Neuron (in vitro differentiated cells): ENCODE measurements around the gene CTNNBIP1.
"Not testable (repeated sequence)": the region's sequence is repeated elsewhere in the genome, so short reads cannot be mapped to it uniquely, and the experiment has no call there.

Source experiments
- H2AFZ ChIP-seq: one replicate; pipeline ENCODE4 v1.6.1; 2013; ENCODE audit warnings: low read depth, mild to moderate bottlenecking, inconsistent platforms, low read length, moderate library complexity
- H3K27me3 ChIP-seq: one replicate; pipeline ENCODE4 v1.6.1; 2013; ENCODE audit warnings: low read length; ENCODE audit not compliant: insufficient read depth
- H3K36me3 ChIP-seq: one replicate; pipeline ENCODE4 v1.6.1; 2013; ENCODE audit warnings: low read length; ENCODE audit not compliant: insufficient read depth
- H3K4me1 ChIP-seq: one replicate; pipeline ENCODE4 v1.6.1; 2013; ENCODE audit warnings: low read length; ENCODE audit not compliant: insufficient read depth
- H3K4me3 ChIP-seq: 2 replicates; pipeline ENCODE4 v1.5.1; 2013; ENCODE audit warnings: mild to moderate bottlenecking, low read length, moderate library complexity
- H3K9me3 ChIP-seq: one replicate; pipeline ENCODE4 v1.6.1; 2013; ENCODE audit warnings: low read length

Gene CTNNBIP1

DNA sequence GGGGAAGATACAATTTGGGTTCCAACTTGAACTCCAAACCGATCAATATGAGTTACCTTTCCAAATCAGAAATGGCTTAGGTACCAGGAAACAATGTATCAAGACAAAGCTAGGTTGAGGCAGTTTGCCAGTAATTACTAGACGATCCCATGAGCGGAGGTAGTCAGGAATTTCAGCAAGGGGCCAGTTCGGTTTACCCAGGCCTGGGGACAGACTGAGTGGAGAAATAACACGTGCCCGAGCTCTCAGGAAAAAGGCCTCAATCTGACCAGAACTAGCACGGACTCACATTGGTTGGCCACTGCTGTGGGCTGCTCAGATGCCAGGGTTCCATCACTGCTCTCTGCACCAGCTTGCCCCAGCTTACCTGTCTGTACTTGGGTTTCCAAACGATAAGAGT is 101.6 kb downstream of the CTNNBIP1 start:
- no peaks in the 10 kb centered on the region for H3K9me3 ChIP-seq
- no peaks in the 10 kb centered on the region for H3K27me3 ChIP-seq
- peaks cover 10% of the 10 kb centered on the region for H3K4me1 ChIP-seq
- no peak overlapping the region for H2AFZ ChIP-seq
- no peak overlapping the region for H3K4me3 ChIP-seq
- peaks cover 2% of the 10 kb centered on the region for H3K36me3 ChIP-seq

DNA sequence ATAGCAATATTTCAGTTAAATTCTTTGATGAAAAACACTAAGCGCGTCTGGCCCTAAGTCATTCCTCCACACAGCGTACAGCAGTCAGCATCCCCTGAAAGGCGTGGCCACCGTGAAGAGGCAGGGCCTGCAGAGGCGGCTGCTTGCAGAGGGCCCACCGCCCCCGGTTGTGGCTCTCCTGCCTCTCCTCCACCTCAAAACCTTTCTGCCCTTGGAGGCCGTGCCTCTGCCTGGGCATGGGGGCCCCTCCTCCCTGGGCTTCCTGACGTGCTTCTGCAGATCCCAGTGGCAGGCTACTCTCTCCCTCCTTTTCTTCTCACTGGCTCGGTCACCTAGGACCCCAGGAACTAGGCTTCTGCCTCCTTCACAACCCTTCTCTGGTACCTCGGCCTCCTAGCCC is 102.5 kb downstream of the CTNNBIP1 start:
- peaks cover 10% of the 10 kb centered on the region for H3K4me1 ChIP-seq
- no peak overlapping the region for H3K4me3 ChIP-seq
- H2AFZ ChIP-seq = no peak overlapping the region
- no peaks in the 10 kb centered on the region for H3K9me3 ChIP-seq
- H3K36me3 ChIP-seq = peaks cover 2% of the 10 kb centered on the region
- no peaks in the 10 kb centered on the region for H3K27me3 ChIP-seq

DNA sequence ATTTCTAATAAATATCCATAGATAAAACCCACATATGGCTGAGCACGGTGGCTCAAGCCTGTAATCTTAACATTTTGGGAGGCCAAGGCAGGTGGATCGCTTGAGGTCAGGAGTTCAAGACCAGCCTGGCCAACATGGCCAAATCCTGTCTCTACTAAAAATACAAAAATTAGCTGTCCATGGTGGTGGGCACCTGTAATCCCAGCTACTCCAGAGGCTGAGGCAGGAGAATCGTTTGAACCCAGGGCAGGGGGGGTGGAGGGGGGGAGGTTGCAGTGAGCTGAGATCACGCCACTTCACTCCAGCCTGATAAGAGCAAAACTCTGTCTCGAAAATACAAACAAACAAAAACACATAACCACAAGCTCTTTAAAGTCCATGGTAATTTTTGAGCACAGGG is 104.1 kb downstream of the CTNNBIP1 start:
- H3K4me1 ChIP-seq = peaks cover 10% of the 10 kb centered on the region
- H3K9me3 ChIP-seq, H3K27me3 ChIP-seq, H3K4me3 ChIP-seq, H2AFZ ChIP-seq, H3K36me3 ChIP-seq: not testable (repeated sequence)

DNA sequence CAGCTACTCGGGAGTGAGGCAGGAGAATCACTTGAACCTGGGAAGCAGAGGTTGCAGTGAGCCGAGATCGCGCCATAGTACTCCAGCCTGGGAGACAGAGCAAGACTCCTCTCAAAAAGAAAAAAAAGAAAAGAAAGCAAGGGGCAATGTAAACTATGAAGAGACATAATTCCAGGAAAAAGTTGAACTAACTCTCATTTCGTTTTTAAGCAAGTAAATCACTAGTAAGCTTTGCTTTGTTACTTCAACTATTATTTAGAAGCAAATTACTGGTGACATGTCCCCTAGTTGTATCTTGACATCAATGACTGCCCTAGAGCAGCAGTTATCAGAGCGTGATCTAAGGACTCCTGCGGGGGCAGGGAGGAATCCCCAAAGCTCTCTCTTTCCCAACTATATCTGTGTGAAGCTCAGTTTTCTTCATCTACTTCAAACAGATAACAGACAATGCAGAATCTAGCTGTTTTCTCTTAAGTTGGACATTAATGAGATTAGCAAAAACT is 105.0 kb downstream of the CTNNBIP1 start:
- Histone ChIP-seq H3K4me3 (no peak overlapping the region), H3K36me3 (peaks cover 2% of the 10 kb centered on the region), H2AFZ (no peak overlapping the region), H3K9me3 (no peaks in the 10 kb centered on the region), H3K27me3 (no peaks in the 10 kb centered on the region), H3K4me1 (peaks cover 10% of the 10 kb centered on the region)

DNA sequence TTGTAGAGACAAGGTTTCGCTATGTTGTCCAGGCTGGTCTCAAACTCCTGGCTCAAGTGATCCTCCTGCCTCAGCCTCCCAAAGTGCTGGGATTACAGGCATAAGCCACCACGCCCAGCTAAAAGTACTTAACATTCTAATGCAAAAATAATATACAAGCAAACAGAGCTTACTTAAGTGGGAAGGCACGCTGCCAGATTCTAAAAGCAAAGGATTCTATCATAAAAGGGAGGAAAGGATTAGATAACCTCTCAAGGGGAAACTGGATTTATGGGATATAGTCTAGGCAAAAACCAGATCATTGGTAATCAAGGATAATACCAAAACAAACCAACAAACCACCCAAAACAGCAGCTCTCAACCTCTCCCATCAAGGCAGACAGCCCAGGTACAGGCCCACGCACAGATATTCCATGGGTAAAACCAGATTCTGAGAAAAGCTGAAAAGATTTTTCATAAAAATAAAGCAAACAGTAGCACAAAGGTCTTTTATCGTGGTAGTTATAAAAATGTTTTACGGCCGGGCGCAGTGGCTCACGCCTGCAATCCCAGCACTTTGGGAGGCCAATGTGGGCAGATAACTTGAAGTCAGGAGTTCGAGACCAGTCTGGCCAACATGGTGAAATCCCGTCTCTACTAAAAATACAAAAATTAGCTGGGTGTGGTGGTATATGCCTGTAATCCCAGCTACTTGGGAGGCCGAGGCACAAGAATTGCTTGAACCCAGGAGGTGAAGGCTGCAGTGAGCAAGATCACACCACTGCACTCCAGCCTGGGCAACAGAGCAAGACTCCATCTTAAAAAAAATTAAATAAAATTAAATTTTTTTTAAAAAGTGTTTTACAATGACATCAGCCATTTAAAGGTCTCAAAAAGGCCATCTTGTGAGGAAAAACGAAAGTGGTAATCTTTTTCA is 106.8 kb downstream of the CTNNBIP1 start:
- H3K36me3 ChIP-seq, H3K9me3 ChIP-seq, H3K4me3 ChIP-seq, H2AFZ ChIP-seq, H3K4me1 ChIP-seq, H3K27me3 ChIP-seq: not testable (repeated sequence)

DNA sequence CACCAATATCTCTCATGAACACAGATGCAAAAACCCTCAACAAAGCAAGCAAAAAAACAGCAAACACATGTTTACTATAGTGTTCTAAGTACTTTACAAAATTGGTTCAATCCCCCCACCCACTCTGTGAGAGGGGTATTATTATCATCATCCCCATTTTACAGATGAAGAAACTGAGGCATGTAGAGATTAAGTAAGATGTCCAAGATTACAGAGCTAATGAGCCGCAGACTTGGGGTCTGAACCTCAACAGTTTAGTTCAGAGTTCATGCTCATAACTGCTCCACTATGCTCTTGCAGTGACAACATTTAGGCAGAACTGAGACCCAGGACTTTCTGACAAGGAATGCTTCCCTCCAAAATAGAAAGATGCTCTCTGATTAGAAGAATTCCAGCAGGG is 108.2 kb downstream of the CTNNBIP1 start:
- H2AFZ ChIP-seq = no peak overlapping the region
- H3K4me1 ChIP-seq = peaks cover 4% of the 10 kb centered on the region
- H3K9me3 ChIP-seq = peaks cover 2% of the 10 kb centered on the region
- peaks cover 2% of the 10 kb centered on the region for H3K36me3 ChIP-seq
- no peak overlapping the region for H3K4me3 ChIP-seq
- H3K27me3 ChIP-seq = no peaks in the 10 kb centered on the region
